ENCODE data around the gene RTN4R.

- TF ChIP-seq CTCF (IDR thresholded peaks at IDR 0.05; ENCODE audit: insufficient read depth, low read depth, low read length), result no peak
- no peak for TF ChIP-seq EZH2 (IDR thresholded peaks at IDR 0.05; ENCODE audit: insufficient read depth, low read length)
Measured at GRCh38 chr22:20256551-20257211, 11.4 kb downstream of the RTN4R start.
